Measurements from ENCODE around the gene FADS2.
A peak's percentile ranks its signal among the peaks of the same experiment; 100 is the strongest.

FADS2 gene

DNA sequence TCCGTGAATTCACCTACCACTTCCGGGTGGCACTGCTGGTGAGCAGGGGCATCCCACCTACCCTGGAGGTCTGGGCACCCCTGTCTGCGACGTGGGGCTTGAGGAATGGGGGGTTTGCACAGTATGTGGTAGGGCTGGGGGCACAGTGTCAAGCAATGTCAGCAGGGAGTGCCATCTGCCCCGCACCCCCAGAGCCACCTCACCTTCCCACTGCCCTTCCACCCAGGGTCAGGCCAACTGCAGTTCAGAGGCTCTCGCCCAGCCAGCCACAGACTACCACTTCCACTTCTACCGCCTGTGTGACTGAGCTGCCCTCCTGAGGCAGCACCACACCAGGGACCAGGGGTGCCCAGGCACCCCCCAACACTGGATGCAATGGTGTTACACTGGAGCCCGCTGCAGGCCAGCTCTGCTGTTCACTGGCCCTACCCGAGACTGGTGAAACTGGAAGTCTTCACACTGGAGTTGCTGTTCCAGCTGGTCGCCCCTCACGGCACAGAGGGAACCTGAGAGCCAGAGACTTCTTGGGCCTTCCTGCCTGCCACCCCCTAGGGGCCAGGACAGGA is 42.2 kb upstream of the FADS2 start:
- H3K27me3 ChIP-seq (replicated peaks; ENCODE audit: control insufficient read depth, insufficient read depth, low read length): no peaks in the 10 kb centered on the region
- DNase-seq (ENCODE audit: extremely low read depth, insufficient read length): no peak
- TF ChIP-seq, protein P1, sequence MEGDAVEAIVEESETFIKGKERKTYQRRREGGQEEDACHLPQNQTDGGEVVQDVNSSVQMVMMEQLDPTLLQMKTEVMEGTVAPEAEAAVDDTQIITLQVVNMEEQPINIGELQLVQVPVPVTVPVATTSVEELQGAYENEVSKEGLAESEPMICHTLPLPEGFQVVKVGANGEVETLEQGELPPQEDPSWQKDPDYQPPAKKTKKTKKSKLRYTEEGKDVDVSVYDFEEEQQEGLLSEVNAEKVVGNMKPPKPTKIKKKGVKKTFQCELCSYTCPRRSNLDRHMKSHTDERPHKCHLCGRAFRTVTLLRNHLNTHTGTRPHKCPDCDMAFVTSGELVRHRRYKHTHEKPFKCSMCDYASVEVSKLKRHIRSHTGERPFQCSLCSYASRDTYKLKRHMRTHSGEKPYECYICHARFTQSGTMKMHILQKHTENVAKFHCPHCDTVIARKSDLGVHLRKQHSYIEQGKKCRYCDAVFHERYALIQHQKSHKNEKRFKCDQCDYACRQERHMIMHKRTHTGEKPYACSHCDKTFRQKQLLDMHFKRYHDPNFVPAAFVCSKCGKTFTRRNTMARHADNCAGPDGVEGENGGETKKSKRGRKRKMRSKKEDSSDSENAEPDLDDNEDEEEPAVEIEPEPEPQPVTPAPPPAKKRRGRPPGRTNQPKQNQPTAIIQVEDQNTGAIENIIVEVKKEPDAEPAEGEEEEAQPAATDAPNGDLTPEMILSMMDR (IDR thresholded peaks at IDR 0.05; ENCODE audit: insufficient read depth, low read length, poor library complexity, severe bottlenecking): peak; percentile 1
- H3K36me3 ChIP-seq (ENCODE audit: control insufficient read depth, insufficient read depth, low read length): peaks cover 34% of the 10 kb centered on the region
- no peak overlapping the region for H3K4me3 ChIP-seq (replicated peaks; ENCODE audit: low read depth, low read length)

DNA sequence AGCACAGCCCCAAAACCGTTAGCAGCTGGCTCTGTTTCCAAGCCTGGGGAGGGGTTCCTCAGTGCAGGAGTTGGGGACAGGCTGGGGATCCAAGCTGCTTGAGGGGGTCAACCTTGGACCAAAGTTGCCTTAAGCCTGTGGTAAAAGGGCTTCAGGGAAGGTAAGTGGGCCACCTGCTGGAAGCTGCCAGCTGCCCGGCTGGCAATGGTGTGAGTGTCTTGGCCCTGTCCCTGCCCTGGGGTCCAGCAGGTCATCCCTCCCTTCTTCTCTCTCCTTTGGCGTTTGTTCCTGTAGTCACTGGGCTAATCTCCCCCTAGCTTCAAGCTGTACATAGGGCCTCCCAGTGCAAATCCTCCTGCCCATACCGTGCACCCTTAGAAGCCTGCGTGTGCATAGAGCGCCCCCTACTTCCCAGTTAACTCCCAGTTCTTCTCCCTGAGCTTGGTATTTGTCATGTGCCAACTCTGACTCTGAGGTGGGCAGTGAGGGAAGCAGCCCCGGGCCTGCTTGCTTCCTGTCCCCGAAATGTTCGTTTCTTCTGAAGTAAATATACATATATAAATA is 40.1 kb upstream of the FADS2 start:
- DNase-seq (ENCODE audit: extremely low read depth, insufficient read length): no peak
- H3K27me3 ChIP-seq (replicated peaks; ENCODE audit: control insufficient read depth, insufficient read depth, low read length): no peaks in the 10 kb centered on the region
- TF ChIP-seq, protein P1 (IDR thresholded peaks at IDR 0.05; ENCODE audit: insufficient read depth, low read length, poor library complexity, severe bottlenecking): peak; percentile 51
- H3K4me3 ChIP-seq (replicated peaks; ENCODE audit: low read depth, low read length): no peak overlapping the region
- peaks cover 34% of the 10 kb centered on the region for H3K36me3 ChIP-seq (ENCODE audit: control insufficient read depth, insufficient read depth, low read length)

DNA sequence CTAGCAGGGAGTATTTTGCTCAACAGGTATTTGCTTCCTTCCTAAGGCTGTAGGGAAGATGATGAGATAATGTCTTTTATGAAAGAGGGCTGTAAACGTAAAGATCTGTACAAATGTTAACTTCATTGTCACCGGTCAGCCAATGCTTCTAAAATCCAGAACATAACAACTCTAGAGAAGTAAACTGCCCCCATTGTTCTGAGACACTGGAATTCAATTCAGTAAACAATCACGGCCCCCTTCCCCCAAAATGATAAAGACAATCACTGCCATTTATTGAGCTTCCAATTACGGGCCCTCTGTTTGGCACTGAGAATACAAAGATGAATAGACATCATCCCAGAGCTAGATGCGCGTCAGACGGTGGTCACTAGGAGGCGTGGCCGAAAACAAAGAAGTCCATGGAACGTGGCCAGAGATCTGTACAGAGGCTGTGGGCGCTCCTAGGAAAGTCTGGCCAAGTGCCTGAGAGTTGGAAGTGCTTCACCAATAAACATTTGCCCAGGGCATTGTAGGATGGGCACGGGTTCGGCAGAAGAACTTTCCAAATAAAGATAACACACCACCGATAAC is 36.3 kb upstream of the FADS2 start:
- peaks cover 29% of the 10 kb centered on the region for H3K36me3 ChIP-seq (ENCODE audit: control insufficient read depth, insufficient read depth, low read length)
- no peak for DNase-seq (ENCODE audit: extremely low read depth, insufficient read length)

DNA sequence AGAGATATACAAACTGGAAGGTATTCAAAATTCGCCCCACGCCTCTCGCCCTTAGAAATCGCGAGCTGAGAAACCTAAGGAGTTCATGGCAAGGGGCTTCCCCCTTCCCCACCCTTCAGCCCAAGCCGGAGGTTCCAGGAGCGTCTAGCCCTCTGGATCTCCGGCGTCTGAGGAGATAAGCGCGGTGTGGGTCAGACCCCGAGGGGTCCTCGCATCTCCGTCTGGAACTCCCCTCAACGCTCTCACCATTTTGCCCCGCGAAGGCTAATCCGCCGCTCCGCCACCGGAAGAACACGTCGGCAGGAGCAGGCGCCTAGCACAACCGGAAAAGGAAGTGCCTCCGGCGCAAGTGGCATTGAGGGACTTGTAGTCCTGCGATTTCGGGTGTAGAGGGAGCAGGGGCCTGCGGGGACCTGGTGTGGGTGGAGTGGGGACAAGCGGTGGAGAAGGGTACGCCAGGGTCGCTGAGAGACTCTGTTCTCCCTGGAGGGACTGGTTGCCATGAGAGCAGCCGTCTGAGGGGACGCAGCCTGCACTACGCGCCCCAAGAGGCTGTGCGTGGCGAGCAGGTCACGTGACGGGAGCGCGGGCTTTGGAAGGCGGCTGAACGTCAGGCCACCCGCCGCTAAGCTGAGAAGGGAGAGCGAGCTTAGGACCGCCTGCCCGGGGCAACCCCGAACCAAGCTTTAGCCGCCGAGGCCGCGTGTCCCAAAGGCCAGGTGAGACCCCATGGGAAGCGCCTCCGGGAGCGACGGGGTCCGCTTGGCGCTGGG is 35.6 kb upstream of the FADS2 start, which contains the start of the genes FEN1 and TMEM258:
TSS of gene FEN1 (plus strand) at position 602 of the 773 bp plus-strand sequence. CDS start 2,451 bp downstream, outside the sequence.
TSS of gene TMEM258 (minus strand) at position 290 of the 773 bp plus-strand sequence. CDS start at position 249, 41 bp downstream.
- peak; percentile 96 for DNase-seq (ENCODE audit: extremely low read depth, insufficient read length)
- Histone ChIP-seq H3K27me3 (replicated peaks; ENCODE audit: control insufficient read depth, insufficient read depth, low read length) (no peaks in the 10 kb centered on the region), H3K4me3 (replicated peaks; ENCODE audit: low read depth, low read length) (peak within 1 kb of the TSS; percentile 83), H3K36me3 (ENCODE audit: control insufficient read depth, insufficient read depth, low read length) (peaks cover 28% of the 10 kb centered on the region)
- TF ChIP-seq, protein P1 (IDR thresholded peaks at IDR 0.05; ENCODE audit: insufficient read depth, low read length, poor library complexity, severe bottlenecking): no peak

More for the DNA sequence above, 36.3 kb upstream of the FADS2 start:
- TF ChIP-seq, protein P1 (IDR thresholded peaks at IDR 0.05; ENCODE audit: insufficient read depth, low read length, poor library complexity, severe bottlenecking): peak; percentile 10
- Histone ChIP-seq H3K4me3 (replicated peaks; ENCODE audit: low read depth, low read length) (peak overlapping the region; percentile 83), H3K27me3 (replicated peaks; ENCODE audit: control insufficient read depth, insufficient read depth, low read length) (no peaks in the 10 kb centered on the region)

DNA sequence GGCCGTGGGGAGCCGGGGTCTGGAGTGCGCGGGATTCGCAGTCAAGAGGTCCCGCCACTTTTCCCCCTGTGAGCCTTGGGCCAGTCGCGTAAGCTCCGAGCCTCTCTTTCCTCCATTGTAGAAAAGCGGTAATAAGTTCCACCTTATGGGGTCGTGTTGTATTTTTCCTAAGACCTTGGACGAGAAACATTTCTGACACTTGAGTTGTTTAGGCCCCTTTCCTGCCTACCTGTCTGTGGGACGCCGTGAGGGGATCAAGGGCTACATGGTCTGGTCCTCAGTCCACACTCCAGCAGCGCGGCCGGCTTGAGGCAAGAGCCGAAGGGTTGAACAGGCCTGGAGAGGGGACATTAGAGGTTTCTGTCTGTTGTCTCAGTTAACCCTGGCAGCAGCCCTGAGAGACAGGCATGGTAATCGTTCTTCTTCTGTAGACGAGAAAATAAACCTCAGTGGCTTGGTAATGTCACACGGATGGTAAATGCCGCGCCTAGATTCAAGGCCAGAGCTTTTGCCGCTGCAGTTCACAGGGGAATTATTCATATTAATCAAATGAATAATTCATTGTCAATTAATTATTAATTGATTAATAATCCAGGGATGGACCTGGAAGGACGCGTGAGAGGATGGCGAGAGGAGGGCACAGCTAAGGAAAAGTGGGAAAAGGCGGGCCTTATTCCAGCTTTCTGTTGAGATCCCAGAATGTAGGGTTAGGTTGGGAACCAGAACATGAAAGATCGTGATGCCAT is 34.8 kb upstream of the FADS2 start:
- H3K36me3 ChIP-seq (ENCODE audit: control insufficient read depth, insufficient read depth, low read length): peaks cover 22% of the 10 kb centered on the region
- peak overlapping the region; percentile 83 for H3K4me3 ChIP-seq (replicated peaks; ENCODE audit: low read depth, low read length)

More for the DNA sequence above, 34.8 kb upstream of the FADS2 start:
- TF ChIP-seq, protein P1 (IDR thresholded peaks at IDR 0.05; ENCODE audit: insufficient read depth, low read length, poor library complexity, severe bottlenecking): no peak
- no peaks in the 10 kb centered on the region for H3K27me3 ChIP-seq (replicated peaks; ENCODE audit: control insufficient read depth, insufficient read depth, low read length)
- no peak for DNase-seq (ENCODE audit: extremely low read depth, insufficient read length)

Data from GM06990 (cell line).